ENCODE data around the gene FHIT. TPM values are rescaled to one million over a fixed set of nuclear protein-coding genes. Genes with fewer than 3 reads are reported as not detected.
A peak's percentile ranks its signal among the peaks of the same experiment; 100 is the strongest.
"Not testable (repeated sequence)": the region's sequence is repeated elsewhere in the genome, so short reads cannot be mapped to it uniquely, and the experiment has no call there.

The FHIT gene
- total RNA-seq, 1 experiment from 2014 or later = 0.34 TPM

- DNase-seq (ENCODE audit: low read depth) = no peak
Observed at GRCh38 chr3:61226166-61226686, 25.0 kb downstream of the FHIT start.

- DNase-seq (ENCODE audit: low read depth) = no peak
Observed at GRCh38 chr3:61224823-61225222, 26.4 kb downstream of the FHIT start.

- DNase-seq (ENCODE audit: low read depth) = no peak
Observed at GRCh38 chr3:61223451-61223850, 27.8 kb downstream of the FHIT start.

- no peak for DNase-seq (ENCODE audit: low read depth)
Observed at GRCh38 chr3:61222467-61222866, 28.8 kb downstream of the FHIT start.

GRCh38 chr3:61221759-61222362 lies 29.4 kb downstream of the FHIT start:
- DNase-seq (ENCODE audit: low read depth) = no peak

- DNase-seq (ENCODE audit: low read depth) = no peak
Observed at GRCh38 chr3:61218504-61218903, 32.7 kb downstream of the FHIT start.

GRCh38 chr3:61216171-61216570 lies 35.1 kb downstream of the FHIT start:
- not testable (repeated sequence) for DNase-seq (ENCODE audit: low read depth)

- DNase-seq (ENCODE audit: low read depth) = no peak
Observed at GRCh38 chr3:61202086-61202485, 49.2 kb downstream of the FHIT start.

- DNase-seq (ENCODE audit: low read depth) = no peak
Observed at GRCh38 chr3:61201071-61201470, 50.2 kb downstream of the FHIT start.

GRCh38 chr3:61200270-61200669 lies 51.0 kb downstream of the FHIT start:
- DNase-seq (ENCODE audit: low read depth) = no peak

GRCh38 chr3:61199843-61200242 lies 51.4 kb downstream of the FHIT start:
- DNase-seq (ENCODE audit: low read depth) = no peak

GRCh38 chr3:61194892-61195538 lies 56.2 kb downstream of the FHIT start:
- DNase-seq (ENCODE audit: low read depth) = no peak

- DNase-seq (ENCODE audit: low read depth) = no peak
Observed at GRCh38 chr3:61192222-61192621, 59.0 kb downstream of the FHIT start.

GRCh38 chr3:61190205-61190604 lies 61.0 kb downstream of the FHIT start:
- DNase-seq (ENCODE audit: low read depth) = not testable (repeated sequence)

- no peak for DNase-seq (ENCODE audit: low read depth)
Observed at GRCh38 chr3:61186030-61186429, 65.2 kb downstream of the FHIT start.

GRCh38 chr3:61184956-61185355 lies 66.3 kb downstream of the FHIT start:
- no peak for DNase-seq (ENCODE audit: low read depth)

GRCh38 chr3:61182662-61183061 lies 68.6 kb downstream of the FHIT start:
- DNase-seq (ENCODE audit: low read depth) = no peak

- DNase-seq (ENCODE audit: low read depth) = peak; percentile 18
Observed at GRCh38 chr3:61181874-61182273, 69.4 kb downstream of the FHIT start.

GRCh38 chr3:61180206-61180605 lies 71.0 kb downstream of the FHIT start:
- no peak for DNase-seq (ENCODE audit: low read depth)

GRCh38 chr3:61178167-61178566 lies 73.1 kb downstream of the FHIT start:
- no peak for DNase-seq (ENCODE audit: low read depth)

GRCh38 chr3:61177450-61177849 lies 73.8 kb downstream of the FHIT start:
- DNase-seq (ENCODE audit: low read depth) = no peak

- no peak for DNase-seq (ENCODE audit: low read depth)
Observed at GRCh38 chr3:61173676-61174075, 77.6 kb downstream of the FHIT start.

- DNase-seq (ENCODE audit: low read depth) = no peak
Observed at GRCh38 chr3:61172684-61173083, 78.6 kb downstream of the FHIT start.

All from LHCN-M2 (cell line).